ENCODE data around the gene RFNG. TPM values are rescaled to one million over a fixed set of nuclear protein-coding genes. Genes with fewer than 3 reads are reported as not detected.

RFNG gene
- total and polyA plus RNA-seq, 8 donors: 12.5 to 66.5 (median 27.1) TPM

DNA sequence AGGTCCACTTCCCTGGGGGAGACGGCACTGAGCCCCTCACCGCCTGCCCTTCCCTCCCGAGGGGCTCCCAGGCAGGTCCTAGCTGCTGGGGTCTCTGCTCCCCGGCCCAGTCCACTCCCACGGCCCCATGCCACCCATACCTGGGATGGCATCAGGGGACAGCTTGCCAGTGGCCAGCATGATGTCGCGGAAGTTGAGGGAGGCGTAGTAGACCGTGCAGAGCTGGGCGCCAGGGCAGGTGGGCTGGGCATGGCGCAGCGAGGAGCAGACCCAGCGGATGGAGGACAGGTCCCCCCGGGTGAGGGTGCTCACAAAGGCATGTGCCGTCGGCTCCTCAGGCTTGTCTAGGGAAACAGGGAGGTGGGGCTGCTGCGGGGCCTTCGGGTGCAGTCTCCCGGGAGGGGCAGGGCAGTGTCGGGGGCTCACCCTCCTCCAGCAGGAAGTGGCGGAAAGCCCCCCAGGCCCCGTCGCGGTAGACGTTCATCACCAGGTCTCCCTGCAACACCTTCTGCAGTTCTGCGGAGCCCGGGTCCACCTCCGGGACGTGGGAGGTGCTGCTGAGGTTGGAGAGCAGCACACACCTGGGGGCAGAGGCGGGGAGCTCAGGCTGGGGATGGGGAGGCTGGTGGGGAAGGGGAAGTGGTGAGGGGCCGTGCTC is 32.9 kb upstream of the RFNG start:
- no peak for DNase-seq
- intact Hi-C loops (cut with DNase I; ENCODE audit: low total_unique reads): no loop called here
- TF ChIP-seq POLR2AphosphoS5 (IDR thresholded peaks at IDR 0.05) (no peak), CTCF (IDR thresholded peaks at IDR 0.05) (no peak), POLR2A (IDR thresholded peaks at IDR 0.05) (no peak), EP300 (IDR thresholded peaks at IDR 0.05) (no peak)
- H3K27me3 ChIP-seq: no peaks in the 10 kb centered on the region
- no peaks in the 10 kb centered on the region for H3K4me1 ChIP-seq
- H3K9me3 ChIP-seq: no peaks in the 10 kb centered on the region
- H3K27ac ChIP-seq: no peak overlapping the region
- 88 to 96% (median 92%) methylated on average over 13 to 31 of the region's 31 CpGs for WGBS, 5 donors
- peaks cover 100% of the 10 kb centered on the region in 4 donors for H3K36me3 ChIP-seq
- no peak overlapping the region for H3K4me3 ChIP-seq

DNA sequence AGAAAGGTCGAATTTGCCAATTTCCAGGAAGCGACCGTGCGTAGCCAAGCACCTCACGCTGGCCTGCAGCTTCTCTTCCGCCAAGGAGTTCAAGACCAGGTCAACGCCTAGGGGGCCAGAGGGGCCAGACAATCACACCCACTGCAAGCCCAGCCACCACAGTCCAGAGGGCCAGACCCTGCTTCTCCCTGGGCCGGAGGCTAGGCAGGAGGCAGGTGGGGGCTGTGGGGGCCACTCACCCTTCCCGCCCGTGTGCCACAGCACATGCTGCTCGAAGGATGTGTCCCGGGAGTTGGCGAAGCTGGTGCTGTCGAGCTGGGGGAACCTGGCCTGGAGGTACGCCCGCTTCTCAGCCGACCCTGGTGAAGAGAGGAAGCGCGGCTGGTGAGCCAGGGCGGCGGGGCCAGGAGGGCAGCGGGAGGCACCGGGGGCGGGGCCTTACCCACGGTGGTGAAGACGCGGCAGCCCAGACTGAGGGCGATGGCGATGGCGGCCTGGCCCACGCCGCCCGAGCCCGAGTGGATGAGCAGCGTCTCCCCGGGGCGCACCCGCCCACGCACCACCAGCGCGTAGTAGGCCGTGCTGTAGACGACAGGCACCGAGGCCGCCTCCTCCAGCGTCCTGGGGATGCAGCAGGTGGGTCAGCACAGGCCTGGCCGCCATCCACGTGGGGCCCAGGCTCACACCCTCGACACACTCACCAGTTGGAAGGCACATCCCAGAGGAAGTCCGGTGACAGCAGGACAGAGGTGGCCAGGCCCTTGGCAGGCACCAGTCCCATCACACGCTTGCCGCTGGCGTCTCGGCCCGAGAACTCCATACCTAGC is 32.1 kb upstream of the RFNG start:
- no peaks in the 10 kb centered on the region for H3K9me3 ChIP-seq
- TF ChIP-seq POLR2AphosphoS5 (IDR thresholded peaks at IDR 0.05) (no peak), EP300 (IDR thresholded peaks at IDR 0.05) (no peak), CTCF (IDR thresholded peaks at IDR 0.05) (no peak), POLR2A (IDR thresholded peaks at IDR 0.05) (no peak)
- intact Hi-C loops (cut with DNase I; ENCODE audit: low total_unique reads): no loop called here
- no peak overlapping the region for H3K4me3 ChIP-seq
- no peak overlapping the region for H3K27ac ChIP-seq
- H3K27me3 ChIP-seq: no peaks in the 10 kb centered on the region
- no peak for DNase-seq
- peaks cover 98 to 100% (median 100%) of the 10 kb centered on the region in 4 donors for H3K36me3 ChIP-seq
- WGBS, 5 donors: 90 to 96% (median 92%) methylated on average over 43 to 55 of the region's 55 CpGs
- no peaks in the 10 kb centered on the region for H3K4me1 ChIP-seq

GRCh38 chr17:82083009-82083408 is 31.4 kb upstream of the RFNG start:
- intact Hi-C loops (cut with DNase I; ENCODE audit: low total_unique reads): no loop called here
- 92 to 94% (median 92%) methylated on average over 22 to 24 of the region's 24 CpGs for WGBS, 5 donors
- Histone ChIP-seq H3K27ac (no peak overlapping the region), H3K4me3 (no peak overlapping the region), H3K4me1 (no peaks in the 10 kb centered on the region), H3K9me3 (no peaks in the 10 kb centered on the region), H3K27me3 (no peaks in the 10 kb centered on the region), H3K36me3 (peaks cover 91 to 100% (median 100%) of the 10 kb centered on the region in 4 donors)
- no peak for DNase-seq
- TF ChIP-seq POLR2A (IDR thresholded peaks at IDR 0.05) (no peak), EP300 (IDR thresholded peaks at IDR 0.05) (no peak), CTCF (IDR thresholded peaks at IDR 0.05) (no peak), POLR2AphosphoS5 (IDR thresholded peaks at IDR 0.05) (no peak)

- H3K27me3 ChIP-seq: no peaks in the 10 kb centered on the region
- no peak for DNase-seq
- H3K4me1 ChIP-seq: no peaks in the 10 kb centered on the region
- H3K36me3 ChIP-seq: peaks cover 85 to 99% (median 97%) of the 10 kb centered on the region in 4 donors
- 90 to 93% (median 92%) methylated on average over 18 to 19 of the region's 19 CpGs for WGBS, 5 donors
- H3K27ac ChIP-seq: no peak overlapping the region
- H3K4me3 ChIP-seq: no peak overlapping the region
- TF ChIP-seq CTCF (IDR thresholded peaks at IDR 0.05) (no peak), POLR2A (IDR thresholded peaks at IDR 0.05) (no peak), EP300 (IDR thresholded peaks at IDR 0.05) (no peak), POLR2AphosphoS5 (IDR thresholded peaks at IDR 0.05) (no peak)
- intact Hi-C loops (cut with DNase I; ENCODE audit: low total_unique reads): no loop called here
- no peaks in the 10 kb centered on the region for H3K9me3 ChIP-seq
Observed at GRCh38 chr17:82082456-82082855, 30.8 kb upstream of the RFNG start.
